PC-9 (cell line): ENCODE data around the gene BDH1. TPM values are rescaled to one million over a fixed set of nuclear protein-coding genes. Genes with fewer than 3 reads are reported as not detected.

Source experiments
- BruUV-seq: library from RNA; stranded (reverse); fragments of 400-500 nt; replicated peaks from 2 replicates; lab custom pipeline; 2021; lab: Mats Ljungman, UMichigan
- CTCF ChIA-PET: fragments of 300-600 bp; sonication (Branson Sonifier 250); formaldehyde crosslinking; loops from one replicate; lab custom pipeline; 2022; ENCODE audit warnings: antibody characterized with exemption; lab: Charles Lee
- POLR2A ChIA-PET: fragments of 300-600 bp; sonication (Branson Sonifier 250); formaldehyde crosslinking; loops from one replicate; lab custom pipeline; 2022; ENCODE audit warnings: antibody characterized with exemption; ENCODE audit not compliant: unreplicated experiment; lab: Charles Lee
- DNase-seq, 2 experiments: peaks; one replicate each; pipeline versions ENCODE4 v3.0.0 to v3.0.0-alpha.2; 2015 to 2022; ENCODE audit warnings: mixed read lengths in 1 of 2
- H2AFZ ChIP-seq: fragments of 200-600 bp; sonication (generic); 2 replicates; pipeline ENCODE4 v1.8.1; 2017; ENCODE audit warnings: antibody characterized with exemption
- H3F3A ChIP-seq: fragments of 200-600 bp; sonication (generic); 2 replicates; pipeline ENCODE4 v1.8.1; 2017; ENCODE audit warnings: antibody characterized with exemption, mild to moderate bottlenecking, low read depth; ENCODE audit not compliant: insufficient read depth
- H3K27ac ChIP-seq: fragments of 200-600 bp; sonication (generic); 2 replicates; pipeline ENCODE4 v1.6.1; 2016; ENCODE audit warnings: mixed run types
- H3K27me3 ChIP-seq: fragments of 200-600 bp; sonication (generic); 2 replicates; pipeline ENCODE4 v1.6.1; 2016; ENCODE audit warnings: low read depth, mixed run types; ENCODE audit not compliant: insufficient read depth
- H3K36me3 ChIP-seq: fragments of 200-600 bp; sonication (generic); 2 replicates; pipeline ENCODE4 v1.6.1; 2016; ENCODE audit warnings: low read depth, mixed run types
- H3K4me1 ChIP-seq: fragments of 200-600 bp; sonication (generic); replicated peaks from 2 replicates; pipeline ENCODE4 v1.6.1; 2016; ENCODE audit warnings: mixed run types; ENCODE audit not compliant: insufficient read depth
- H3K4me2 ChIP-seq: fragments of 200-600 bp; sonication (generic); 2 replicates; pipeline ENCODE4 v1.6.1; 2017; ENCODE audit warnings: mixed run types
- H3K4me3 ChIP-seq: fragments of 200-600 bp; sonication (generic); 2 replicates; pipeline ENCODE4 v1.6.1; 2016; ENCODE audit warnings: mixed run types
- H3K79me2 ChIP-seq: fragments of 200-600 bp; sonication (generic); 2 replicates; pipeline ENCODE4 v1.6.1; 2017; ENCODE audit warnings: low read depth, mixed run types
- H3K9me2 ChIP-seq: fragments of 200-600 bp; sonication (generic); 2 replicates; pipeline ENCODE4 v1.8.1; 2017; ENCODE audit warnings: mild to moderate bottlenecking; ENCODE audit not compliant: insufficient read depth
- H3K9me3 ChIP-seq: fragments of 200-600 bp; sonication (generic); 2 replicates; pipeline ENCODE4 v1.8.1; 2016; ENCODE audit warnings: low read depth; ENCODE audit not compliant: insufficient read depth
- H4K20me1 ChIP-seq: fragments of 200-600 bp; sonication (generic); 2 replicates; pipeline ENCODE4 v1.8.1; 2017; ENCODE audit not compliant: insufficient read depth
- EZH2 ChIP-seq: fragments of 200-600 bp; sonication (generic); IDR thresholded peaks from 2 replicates; pipeline ENCODE4 v1.8.0; 2017; ENCODE audit warnings: antibody characterized with exemption, low read depth
- intact Hi-C: fragments of 100-400 bp; cut with micrococcal nuclease; formaldehyde crosslinking; loops from one replicate; pipeline ENCODE4 v1.10.0; 2022; ENCODE audit not compliant: unreplicated experiment
- total RNA-seq: library from RNA; stranded (reverse); gene quantifications from 2 replicates; pipeline ENCODE4 v1.2.3, GENCODE V29; 2021
- TF ChIP-seq, protein P1 (sequence below): fragments of 200-600 bp; sonication (generic); conservative IDR thresholded peaks from 2 replicates; pipeline ENCODE4 v1.6.1; 2017; ENCODE audit warnings: mixed run types, antibody characterized with exemption, mild to moderate bottlenecking, moderate library complexity

BDH1 gene
- total RNA-seq, 1 experiment from 2014 or later: 55.1 TPM

GRCh38 chr3:197507541-197507940, 48.2 kb downstream of the BDH1 start:
- no peaks in the 10 kb centered on the region for H3K36me3 ChIP-seq
- no peak for TF ChIP-seq EZH2
- TF ChIP-seq, protein P1, sequence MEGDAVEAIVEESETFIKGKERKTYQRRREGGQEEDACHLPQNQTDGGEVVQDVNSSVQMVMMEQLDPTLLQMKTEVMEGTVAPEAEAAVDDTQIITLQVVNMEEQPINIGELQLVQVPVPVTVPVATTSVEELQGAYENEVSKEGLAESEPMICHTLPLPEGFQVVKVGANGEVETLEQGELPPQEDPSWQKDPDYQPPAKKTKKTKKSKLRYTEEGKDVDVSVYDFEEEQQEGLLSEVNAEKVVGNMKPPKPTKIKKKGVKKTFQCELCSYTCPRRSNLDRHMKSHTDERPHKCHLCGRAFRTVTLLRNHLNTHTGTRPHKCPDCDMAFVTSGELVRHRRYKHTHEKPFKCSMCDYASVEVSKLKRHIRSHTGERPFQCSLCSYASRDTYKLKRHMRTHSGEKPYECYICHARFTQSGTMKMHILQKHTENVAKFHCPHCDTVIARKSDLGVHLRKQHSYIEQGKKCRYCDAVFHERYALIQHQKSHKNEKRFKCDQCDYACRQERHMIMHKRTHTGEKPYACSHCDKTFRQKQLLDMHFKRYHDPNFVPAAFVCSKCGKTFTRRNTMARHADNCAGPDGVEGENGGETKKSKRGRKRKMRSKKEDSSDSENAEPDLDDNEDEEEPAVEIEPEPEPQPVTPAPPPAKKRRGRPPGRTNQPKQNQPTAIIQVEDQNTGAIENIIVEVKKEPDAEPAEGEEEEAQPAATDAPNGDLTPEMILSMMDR: no peak
- no peaks in the 10 kb centered on the region for H3K27me3 ChIP-seq
- ChIA-PET POLR2A (interaction anchor here (0.6 kb wide), 1 partner anchor 190 kb away, joined by 4 read pairs; no protein-coding TSS in a partner anchor), CTCF (interaction anchor here (1.1 kb wide), 1 partner anchor 283 kb away, joined by 3 read pairs; no protein-coding TSS in a partner anchor)
- H3K4me1 ChIP-seq: peaks cover 31% of the 10 kb centered on the region
- no peaks in the 10 kb centered on the region for H3K9me2 ChIP-seq
- no peak overlapping the region for H2AFZ ChIP-seq
- no peak overlapping the region for H3K4me2 ChIP-seq
- H3F3A ChIP-seq: peaks cover 8% of the 10 kb centered on the region; the same call in 1 of the 2 replicates
- no peaks in the 10 kb centered on the region for H3K9me3 ChIP-seq
- no peak overlapping the region for H3K27ac ChIP-seq
- no peaks in the 10 kb centered on the region for H3K79me2 ChIP-seq
- H4K20me1 ChIP-seq: no peaks in the 10 kb centered on the region
- no peak for DNase-seq
- no TSS peak for BruUV-seq
- intact Hi-C loops: no loop called here
- no peak overlapping the region for H3K4me3 ChIP-seq

GRCh38 chr3:197507081-197507480, 48.7 kb downstream of the BDH1 start:
- no peak for DNase-seq
- Histone ChIP-seq H3K79me2 (no peaks in the 10 kb centered on the region), H3K27ac (no peak overlapping the region), H3K4me3 (no peak overlapping the region), H3K9me2 (no peaks in the 10 kb centered on the region), H3K4me1 (peaks cover 33% of the 10 kb centered on the region), H3F3A (peaks cover 12% of the 10 kb centered on the region; the same call in 1 of the 2 replicates), H3K27me3 (no peaks in the 10 kb centered on the region), H3K9me3 (no peaks in the 10 kb centered on the region), H4K20me1 (no peaks in the 10 kb centered on the region), H3K4me2 (no peak overlapping the region), H2AFZ (no peak overlapping the region), H3K36me3 (no peaks in the 10 kb centered on the region)
- no TSS peak for BruUV-seq
- no peak for TF ChIP-seq EZH2
- TF ChIP-seq, protein P1: no peak
- intact Hi-C loops: no loop called here
- POLR2A ChIA-PET: no interaction called here
- CTCF ChIA-PET: interaction anchor here (0.5 to 1.1 kb wide), 4 partner anchors 32 to 282 kb away, joined by 3 to 11 read pairs (median 3); no protein-coding TSS in a partner anchor

GRCh38 chr3:197505796-197506548, 49.8 kb downstream of the BDH1 start:
- intact Hi-C loops: no loop called here
- Histone ChIP-seq H3K4me3 (no peak overlapping the region), H3K9me3 (no peaks in the 10 kb centered on the region), H3K36me3 (no peaks in the 10 kb centered on the region), H3F3A (peaks cover 19% of the 10 kb centered on the region; the same call in 1 of the 2 replicates), H3K79me2 (no peaks in the 10 kb centered on the region), H3K4me2 (no peak overlapping the region), H4K20me1 (no peaks in the 10 kb centered on the region), H3K27ac (no peak overlapping the region), H3K27me3 (no peaks in the 10 kb centered on the region), H3K9me2 (no peaks in the 10 kb centered on the region), H3K4me1 (peaks cover 38% of the 10 kb centered on the region), H2AFZ (no peak overlapping the region)
- ChIA-PET POLR2A (interaction anchor here (0.5 kb wide), 2 partner anchors 16 to 48 kb away, joined by 3 read pairs; no protein-coding TSS in a partner anchor), CTCF (no interaction called here)
- TF ChIP-seq, protein P1: no peak
- TF ChIP-seq EZH2: no peak
- no peak for DNase-seq
- BruUV-seq: no TSS peak
